Gastroesophageal sphincter (tissue), 4 donors: Measurements from ENCODE around the gene FSD1L. TPM values are rescaled to one million over a fixed set of nuclear protein-coding genes. Genes with fewer than 3 reads are reported as not detected.

Source experiments
- ATAC-seq: fragments of 150-250 bp; one replicate; pipeline ENCODE4 v1.9.1; 2016; ENCODE audit warnings: mild to moderate bottlenecking, moderate library complexity
- H3K27ac ChIP-seq, 4 donors: fragments of 200-600 bp; sonication (generic) in 3 of 4; 1 replicate in 3 of 4; 2 replicates in 1 of 4; pipeline ENCODE4 v1.5.1; 2016 to 2019
- H3K27me3 ChIP-seq: fragments of 200-600 bp; sonication (generic); one replicate; pipeline ENCODE4 v1.5.1; 2019
- H3K36me3 ChIP-seq, 2 donors: fragments of 200-600 bp; sonication (generic); one replicate each; pipeline ENCODE4 v1.5.1; 2019; ENCODE audit warnings: control low read depth in 1 of 2
- H3K4me1 ChIP-seq, 3 donors: fragments of 200-600 bp; sonication (generic); 1 replicate in 2 of 3; 2 replicates in 1 of 3; pipeline ENCODE4 v1.5.1; 2016 to 2019; ENCODE audit warnings: control low read depth in 2 of 3
- H3K4me3 ChIP-seq, 2 donors: fragments of 200-600 bp; sonication (generic); one replicate each; pipeline ENCODE4 v1.5.1; 2019; ENCODE audit warnings: mild to moderate bottlenecking in 1 of 2, moderate library complexity in 1 of 2
- H3K9me3 ChIP-seq, 3 donors: fragments of 200-600 bp; sonication (generic); one replicate each; pipeline ENCODE4 v1.5.1; 2017 to 2019; ENCODE audit warnings: control low read depth in 2 of 3
- CTCF ChIP-seq, 4 experiments: fragments of 200-600 bp in 2 of 4; fragments of 450-650 bp in 2 of 4; sonication (generic) in 1 of 4; IDR thresholded peaks; one replicate each; pipeline ENCODE4 v1.5.1; 2017 to 2019; ENCODE audit warnings: antibody characterized with exemption in 4 of 4, mild to moderate bottlenecking in 2 of 4, moderate library complexity in 2 of 4
- EP300 ChIP-seq: sonication (generic); formaldehyde crosslinking; IDR thresholded peaks from one replicate; pipeline ENCODE4 v1.6.1; 2017; ENCODE audit warnings: antibody characterized with exemption, mild to moderate bottlenecking
- POLR2A ChIP-seq, 2 donors: fragments of 450-650 bp; IDR thresholded peaks; one replicate each; pipeline ENCODE4 v1.6.1; 2017; ENCODE audit warnings: antibody characterized with exemption in 2 of 2, mild to moderate bottlenecking in 2 of 2, moderate library complexity in 1 of 2
- POLR2AphosphoS5 ChIP-seq: sonication (generic); formaldehyde crosslinking; IDR thresholded peaks from one replicate; pipeline ENCODE4 v1.6.1; 2017; ENCODE audit warnings: antibody characterized with exemption
- WGBS, 2 donors: methylation state at CpG; one replicate each; pipeline ENCODE4 v1.1.5; 2018; ENCODE audit warnings: low coverage in 1 of 2; 5-methylcytosine and 5-hydroxymethylcytosine counted together
- total RNA-seq, 4 donors: library from RNA; depleted of rRNA; stranded (reverse); fragments of >200 nt; gene quantifications; one replicate each; pipeline ENCODE4 v1.1.0, GENCODE V29; 2016

FSD1L gene
- total RNA-seq, 4 donors from 2014 or later, result 2.7 to 10.0 (median 3.4) TPM

- WGBS, 2 donors, result 83 to 87% methylated on average over 1 to 2 of the region's 2 CpGs
- H3K36me3 ChIP-seq, result peaks cover 0 to 20% of the 10 kb centered on the region in 2 donors
- no peak for ATAC-seq
- H3K9me3 ChIP-seq, result no peaks in the 10 kb centered on the region
- H3K27me3 ChIP-seq, result no peaks in the 10 kb centered on the region
- TF ChIP-seq EP300, result no peak
- no peak for TF ChIP-seq POLR2A (IDR thresholded peaks at IDR 0.05)
- TF ChIP-seq CTCF (IDR thresholded peaks at IDR 0.05), result no peak
- TF ChIP-seq POLR2AphosphoS5, result no peak
- H3K4me1 ChIP-seq, result no peaks in the 10 kb centered on the region
- no peak overlapping the region for H3K4me3 ChIP-seq
- no peak overlapping the region for H3K27ac ChIP-seq
Observed at GRCh38 chr9:105473221-105473620, 25.4 kb downstream of the FSD1L start.

GRCh38 chr9:105475302-105475701 is 27.5 kb downstream of the FSD1L start:
- Histone ChIP-seq H3K4me3 (no peak overlapping the region), H3K27me3 (no peaks in the 10 kb centered on the region), H3K4me1 (no peaks in the 10 kb centered on the region), H3K27ac (no peak overlapping the region), H3K36me3 (peaks cover 0 to 6% of the 10 kb centered on the region in 2 donors), H3K9me3 (no peaks in the 10 kb centered on the region)
- 61 to 78% methylated on average over 2 of the region's 2 CpGs for WGBS, 2 donors
- TF ChIP-seq EP300, result no peak
- peak in 2 of 4 experiments; percentile 12 to 25 for TF ChIP-seq CTCF (IDR thresholded peaks at IDR 0.05)
- no peak for TF ChIP-seq POLR2AphosphoS5
- no peak for TF ChIP-seq POLR2A (IDR thresholded peaks at IDR 0.05)
- no peak for ATAC-seq

- Histone ChIP-seq H3K36me3 (peaks cover 0 to 3% of the 10 kb centered on the region in 2 donors), H3K27me3 (no peaks in the 10 kb centered on the region), H3K4me1 (no peaks in the 10 kb centered on the region), H3K4me3 (no peak overlapping the region), H3K27ac (no peak overlapping the region), H3K9me3 (no peaks in the 10 kb centered on the region)
- ATAC-seq, result no peak
- TF ChIP-seq POLR2A (IDR thresholded peaks at IDR 0.05), result no peak
- TF ChIP-seq POLR2AphosphoS5, result no peak
- no peak for TF ChIP-seq EP300
- TF ChIP-seq CTCF (IDR thresholded peaks at IDR 0.05), result no peak
Observed at GRCh38 chr9:105479846-105480245, 32.0 kb downstream of the FSD1L start.

- Histone ChIP-seq H3K27me3 (no peaks in the 10 kb centered on the region), H3K4me3 (no peak overlapping the region), H3K27ac (no peak overlapping the region), H3K9me3 (no peaks in the 10 kb centered on the region), H3K4me1 (no peaks in the 10 kb centered on the region), H3K36me3 (peaks cover 0 to 8% of the 10 kb centered on the region in 2 donors)
- ATAC-seq, result no peak
- no peak for TF ChIP-seq POLR2A (IDR thresholded peaks at IDR 0.05)
- TF ChIP-seq POLR2AphosphoS5, result no peak
- no peak for TF ChIP-seq CTCF (IDR thresholded peaks at IDR 0.05)
- TF ChIP-seq EP300, result no peak
Observed at GRCh38 chr9:105483618-105484017, 35.8 kb downstream of the FSD1L start.

GRCh38 chr9:105484226-105484625 is 36.4 kb downstream of the FSD1L start:
- ATAC-seq, result no peak
- H3K36me3 ChIP-seq, result peaks cover 0 to 8% of the 10 kb centered on the region in 2 donors
- no peaks in the 10 kb centered on the region for H3K4me1 ChIP-seq
- TF ChIP-seq EP300 (no peak), POLR2AphosphoS5 (no peak), CTCF (IDR thresholded peaks at IDR 0.05) (no peak), POLR2A (IDR thresholded peaks at IDR 0.05) (no peak)
- no peaks in the 10 kb centered on the region for H3K9me3 ChIP-seq
- no peak overlapping the region for H3K4me3 ChIP-seq
- H3K27ac ChIP-seq, result no peak overlapping the region
- no peaks in the 10 kb centered on the region for H3K27me3 ChIP-seq
- 75 to 98% methylated on average over 2 of the region's 2 CpGs for WGBS, 2 donors
